GM12878 (cell line): ENCODE data around the gene WDFY4. TPM values are rescaled to one million over a fixed set of nuclear protein-coding genes. Genes with fewer than 3 reads are reported as not detected.

ENCODE experiments used
- ATAC-seq: fragments of 200-7000 bp; cut with Tn5 transposase; 3 replicates; pipeline ENCODE4 v1.9.1; 2020; ENCODE audit warnings: mild to moderate bottlenecking, moderate library complexity
- BruUV-seq: library from RNA; stranded (reverse); fragments of 400-500 nt; replicated peaks from 2 replicates; lab custom pipeline; 2021; lab: Mats Ljungman, UMichigan
- CTCF ChIA-PET: fragments of 300-600 bp; sonication (Branson Sonifier 250); formaldehyde crosslinking; extraction: SDS; loops from one replicate; lab custom pipeline; 2021; ENCODE audit warnings: inconsistent platforms; lab: Yijun Ruan, JAX
- POLR2A ChIA-PET: fragments of 350-600 bp; formaldehyde crosslinking; extraction: SDS; loops from one replicate; lab custom pipeline; 2021; ENCODE audit warnings: inconsistent platforms; lab: Charles Lee
- RAD21 ChIA-PET: fragments of 300-600 bp; sonication (Branson Sonifier 250); formaldehyde crosslinking; loops from one replicate; lab custom pipeline; 2023; ENCODE audit warnings: antibody characterized with exemption; ENCODE audit not compliant: unreplicated experiment; lab: Charles Lee
- SMC1A ChIA-PET: fragments of 300-600 bp; sonication (Branson Sonifier 250); formaldehyde crosslinking; loops from one replicate; lab custom pipeline; 2023; ENCODE audit not compliant: unreplicated experiment, uncharacterized antibody; lab: Charles Lee
- DNase-seq: peaks from one replicate; pipeline ENCODE4 v3.0.0-alpha.2; 2011; ENCODE audit warnings: low read depth, low spot score
- FAIRE-seq: peaks from 3 replicates; lab custom pipeline; 2011; peaks lifted over from hg19 to GRCh38; lab: Jason Lieb, UNC
- H2AFZ ChIP-seq: 2 replicates; pipeline ENCODE4 v1.6.0; 2011; ENCODE audit warnings: low read depth, low read length, control low read depth; ENCODE audit not compliant: control insufficient read depth
- H3K27ac ChIP-seq: 2 replicates; pipeline ENCODE4 v1.5.1; 2011; ENCODE audit warnings: control low read depth; ENCODE audit not compliant: control insufficient read depth, insufficient read depth
- H3K27me3 ChIP-seq, 2 experiments: replicated peaks in 1 of 2; 2 replicates each; pipeline versions ENCODE4 v1.6.0 to v1.6.1; 2011; ENCODE audit warnings: low read length in 1 of 2; ENCODE audit not compliant: control insufficient read depth in 2 of 2, insufficient read depth in 2 of 2
- H3K36me3 ChIP-seq, 2 experiments: 2 replicates each; pipeline ENCODE4 v1.5.1; 2011; ENCODE audit warnings: low read length in 1 of 2; ENCODE audit not compliant: control insufficient read depth in 2 of 2, insufficient read depth in 2 of 2
- H3K4me1 ChIP-seq: 2 replicates; pipeline ENCODE4 v1.6.1; 2011; ENCODE audit warnings: mild to moderate bottlenecking, low read length, moderate library complexity, mixed read lengths; ENCODE audit not compliant: control insufficient read depth, insufficient read depth
- H3K4me2 ChIP-seq: 2 replicates; pipeline ENCODE4 v1.6.0; 2011; ENCODE audit warnings: control low read depth; ENCODE audit not compliant: control insufficient read depth, insufficient read depth
- H3K4me3 ChIP-seq: fragments of 200-600 bp; sonication (generic); 2 replicates; pipeline ENCODE4 v1.5.1; 2016
- H3K79me2 ChIP-seq: 2 replicates; pipeline ENCODE4 v1.6.0; 2011; ENCODE audit warnings: low read length; ENCODE audit not compliant: control insufficient read depth, insufficient read depth
- H3K9ac ChIP-seq: 2 replicates; pipeline ENCODE4 v1.8.0; 2011; ENCODE audit warnings: low read length, control low read depth, mixed read lengths; ENCODE audit not compliant: control insufficient read depth, insufficient read depth
- H3K9me3 ChIP-seq: replicated peaks from 3 replicates; pipeline ENCODE4 v1.5.1; 2011; ENCODE audit warnings: mild to moderate bottlenecking, low read length; ENCODE audit not compliant: control insufficient read depth, insufficient read depth
- H4K20me1 ChIP-seq: 2 replicates; pipeline ENCODE4 v1.6.0; 2011; ENCODE audit not compliant: control insufficient read depth, insufficient read depth
- BHLHE40 ChIP-seq, 2 experiments: fragments of 450-650 bp in 1 of 2; IDR thresholded peaks; 2 replicates each; pipeline ENCODE4 v1.6.1; 2011 to 2017; ENCODE audit warnings: low read depth in 2 of 2, borderline replicate concordance in 1 of 2, improper control_type of control experiment in 1 of 2, low read length in 1 of 2, mild to moderate bottlenecking in 1 of 2
- CEBPZ ChIP-seq: fragments of 150-350 bp; IDR thresholded peaks from 2 replicates; pipeline ENCODE4 v1.6.1; 2016; ENCODE audit warnings: low read depth, low read length
- GATAD2B ChIP-seq: fragments of 450-650 bp; conservative IDR thresholded peaks from 2 replicates; pipeline ENCODE4 v1.6.1; 2017; ENCODE audit warnings: low read depth, mild to moderate bottlenecking, moderate library complexity
- HDAC6 ChIP-seq: fragments of 200-600 bp; sonication (generic); IDR thresholded peaks from one replicate; pipeline ENCODE4 v1.8.0; 2017; ENCODE audit warnings: antibody characterized with exemption; ENCODE audit not compliant: unreplicated experiment
- MYB ChIP-seq: fragments of 150-350 bp; IDR thresholded peaks from 2 replicates; pipeline ENCODE4 v1.6.1; 2014; ENCODE audit warnings: mild to moderate bottlenecking, low read depth, low read length, borderline replicate concordance
- NBN ChIP-seq: fragments of 450-650 bp; IDR thresholded peaks from 2 replicates; pipeline ENCODE4 v1.6.1; 2016
- NFYB ChIP-seq: IDR thresholded peaks from 2 replicates; pipeline ENCODE4 v1.6.1; 2011; ENCODE audit warnings: low read depth, mild to moderate bottlenecking, low read length, improper control_type of control experiment, moderate library complexity; ENCODE audit not compliant: insufficient read depth
- POLR2AphosphoS2 ChIP-seq: IDR thresholded peaks from 2 replicates; pipeline ENCODE4 v1.6.1; 2011; ENCODE audit warnings: low read depth, mild to moderate bottlenecking, low read length, improper control_type of control experiment, moderate library complexity
- RUNX3 ChIP-seq: IDR thresholded peaks from 2 replicates; pipeline ENCODE4 v1.6.1; 2012; ENCODE audit warnings: low read length, inconsistent platforms
- SKIL ChIP-seq: fragments of 450-650 bp; IDR thresholded peaks from 2 replicates; pipeline ENCODE4 v1.6.1; 2017; ENCODE audit warnings: mild to moderate bottlenecking, low read depth, inconsistent platforms; ENCODE audit not compliant: poor library complexity, severe bottlenecking
- TCF12 ChIP-seq: IDR thresholded peaks from 2 replicates; pipeline ENCODE4 v1.6.1; 2011; ENCODE audit warnings: low read depth, mild to moderate bottlenecking, low read length
- TCF3 ChIP-seq: IDR thresholded peaks from 2 replicates; pipeline ENCODE4 v1.6.1; 2012; ENCODE audit warnings: low read depth, mild to moderate bottlenecking, low read length, borderline replicate concordance; ENCODE audit not compliant: insufficient read depth
- ZZZ3 ChIP-seq: IDR thresholded peaks from 2 replicates; pipeline ENCODE4 v1.6.1; 2011; ENCODE audit warnings: low read depth; ENCODE audit not compliant: control insufficient read depth, insufficient read length
- WGBS: methylation state at CpG from one replicate; pipeline ENCODE4 v1.1.6; 2016; ENCODE audit warnings: low lambda C conversion rate; ENCODE audit not compliant: insufficient replicate concordance, insufficient coverage; ENCODE audit errors: missing lambda C conversion rate; 5-methylcytosine and 5-hydroxymethylcytosine counted together
- in situ Hi-C: fragments of 300-500 bp; cut with MboI; formaldehyde crosslinking; loops from 9 replicates; pipeline ENCODE4 v1.14.3; 2018; ENCODE audit warnings: mixed read lengths
- intact Hi-C: fragments of 100-400 bp; cut with micrococcal nuclease; formaldehyde crosslinking; loops from one replicate; pipeline ENCODE4 v1.14.2; 2022; ENCODE audit not compliant: unreplicated experiment
- polyA plus RNA-seq, 11 experiments: library from polyadenylated mRNA; depleted of rRNA in 4 of 11; unstranded in 6 of 11; stranded (reverse) in 5 of 11; fragments of >200 nt; fragmentation: Nextera tagmentation in 4 of 11; fragmentation: Illumina TruSeq in 1 of 11; extraction: Ambion mirVana in 4 of 11; extraction: Trizol in 1 of 11; gene quantifications; 1 replicate in 1 of 11; 2 replicates in 10 of 11; pipeline versions ENCODE4 v1.2.1 to v1.2.3, GENCODE V29; 2011 to 2016; ENCODE audit warnings: inconsistent platforms in 2 of 11, missing spikeins in 2 of 11, low read depth in 1 of 11
- total RNA-seq, 4 experiments: library from RNA; depleted of rRNA in 3 of 4; stranded (reverse); fragments of >200 nt in 3 of 4; fragmentation: Illumina TruSeq in 1 of 4; extraction: Trizol in 1 of 4; gene quantifications; 2 replicates each; pipeline versions ENCODE4 v1.2.1 to v1.2.3, GENCODE V29; 2013 to 2021
- TF ChIP-seq, protein P1 (sequence below): IDR thresholded peaks from 2 replicates; pipeline ENCODE4 v1.6.1; 2011; ENCODE audit warnings: mild to moderate bottlenecking, low read depth, low read length, moderate library complexity; ENCODE audit not compliant: insufficient replicate concordance
- TF ChIP-seq, protein P2 (sequence below): IDR thresholded peaks from 2 replicates; pipeline ENCODE4 v1.6.1; 2011; ENCODE audit warnings: borderline replicate concordance, low read depth, mild to moderate bottlenecking, moderate library complexity, mixed read lengths, low read length; ENCODE audit not compliant: insufficient read depth; ENCODE audit errors: extremely low read length

WDFY4 gene
- total and polyA plus RNA-seq, 10 of the 15 experiments (the other 5 are each of a cell fraction or from before 2014, with no cell fraction given) = 13.5 to 132 (median 47.3) TPM

DNA sequence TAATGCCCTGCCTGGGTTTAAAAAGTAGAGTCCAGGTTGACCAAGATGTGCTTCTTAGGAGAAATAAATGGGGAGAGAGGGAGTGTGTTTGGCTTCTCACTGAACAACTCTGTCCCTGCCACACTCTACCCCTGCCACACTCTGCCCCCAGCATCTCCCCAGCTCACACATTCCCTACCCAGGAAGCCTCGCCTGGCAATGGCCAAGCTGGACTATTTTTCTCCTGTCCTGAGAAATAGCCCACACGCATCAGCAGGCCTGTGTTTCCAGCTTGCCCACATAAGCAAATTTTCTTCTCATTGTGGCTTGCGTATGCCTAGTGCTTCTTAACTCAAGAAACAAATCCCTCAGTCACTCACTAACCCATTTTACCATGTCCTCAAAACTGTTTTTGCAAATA, 253.1 kb downstream of the WDFY4 start (continued):
- TF ChIP-seq SKIL (no peak), NFYB (no peak)

DNA sequence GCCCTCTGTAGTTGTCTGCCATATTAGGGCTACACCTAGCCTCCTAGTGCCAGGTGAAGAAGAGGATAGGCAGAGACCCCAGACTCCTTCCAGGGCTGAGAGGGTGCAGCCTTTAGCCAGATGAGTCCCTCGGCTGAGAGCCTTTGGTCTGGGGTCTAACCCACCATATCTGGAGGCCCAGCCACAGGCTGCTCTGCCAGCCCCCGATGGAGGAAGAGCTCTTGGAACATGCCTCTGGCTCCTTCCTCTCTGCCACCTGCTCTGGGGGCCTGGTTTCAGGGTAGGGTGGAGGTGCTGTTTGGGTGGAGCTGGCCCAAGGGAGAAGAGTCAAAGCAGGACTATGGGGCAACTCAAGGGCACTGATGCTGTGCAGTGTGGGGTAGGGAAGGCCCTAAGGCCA, 253.6 kb downstream of the WDFY4 start:
- H3K27ac ChIP-seq = no peak overlapping the region
- 83% methylated on average over 2 of the region's 2 CpGs for WGBS
- peaks cover 4 to 7% of the 10 kb centered on the region in 2 experiments; a peak in 3 of 4 replicates for H3K36me3 ChIP-seq
- DNase-seq (no peak), FAIRE-seq (no peak), ATAC-seq (no peak)
- ChIA-PET CTCF (interaction anchor here (0.6 to 2.6 kb wide), 2 partner anchors 281 to 540 kb away, joined by 4 to 11 read pairs; no protein-coding TSS in a partner anchor), RAD21 (interaction anchor here (1.3 kb wide), 1 partner anchor 281 kb away, joined by 3 read pairs; no protein-coding TSS in a partner anchor), POLR2A (no interaction called here), SMC1A (interaction anchor here (0.7 to 1.1 kb wide), 2 partner anchors 108 to 278 kb away, joined by 3 read pairs; no protein-coding TSS in a partner anchor)
- no peak overlapping the region for H3K4me3 ChIP-seq
- no peaks in the 10 kb centered on the region for H3K4me1 ChIP-seq
- H2AFZ ChIP-seq = no peak overlapping the region
- H3K9ac ChIP-seq = no peak overlapping the region
- no peaks in the 10 kb centered on the region for H3K79me2 ChIP-seq
- in situ Hi-C loops (no loop called here), intact Hi-C loops (no loop called here)
- H4K20me1 ChIP-seq = no peaks in the 10 kb centered on the region
- no TSS peak for BruUV-seq
- H3K27me3 ChIP-seq = no peaks in the 10 kb centered on the region
- H3K4me2 ChIP-seq = no peak overlapping the region
- H3K9me3 ChIP-seq = no peaks in the 10 kb centered on the region
- TF ChIP-seq MYB (no peak), HDAC6 (no peak), NBN (no peak), CEBPZ (no peak), GATAD2B (no peak), RUNX3 (no peak), TCF3 (no peak), BHLHE40 (IDR thresholded peaks at IDR 0.05; ENCODE audit: borderline replicate concordance in 1 of 2, low read depth in 2 of 2, low read length in 1 of 2) (no peak), POLR2AphosphoS2 (no peak), ZZZ3 (no peak), TCF12 (no peak)
- TF ChIP-seq, protein P1, sequence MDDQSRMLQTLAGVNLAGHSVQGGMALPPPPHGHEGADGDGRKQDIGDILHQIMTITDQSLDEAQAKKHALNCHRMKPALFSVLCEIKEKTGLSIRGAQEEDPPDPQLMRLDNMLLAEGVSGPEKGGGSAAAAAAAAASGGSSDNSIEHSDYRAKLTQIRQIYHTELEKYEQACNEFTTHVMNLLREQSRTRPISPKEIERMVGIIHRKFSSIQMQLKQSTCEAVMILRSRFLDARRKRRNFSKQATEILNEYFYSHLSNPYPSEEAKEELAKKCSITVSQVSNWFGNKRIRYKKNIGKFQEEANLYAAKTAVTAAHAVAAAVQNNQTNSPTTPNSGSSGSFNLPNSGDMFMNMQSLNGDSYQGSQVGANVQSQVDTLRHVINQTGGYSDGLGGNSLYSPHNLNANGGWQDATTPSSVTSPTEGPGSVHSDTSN = no peak
- TF ChIP-seq, protein P2, sequence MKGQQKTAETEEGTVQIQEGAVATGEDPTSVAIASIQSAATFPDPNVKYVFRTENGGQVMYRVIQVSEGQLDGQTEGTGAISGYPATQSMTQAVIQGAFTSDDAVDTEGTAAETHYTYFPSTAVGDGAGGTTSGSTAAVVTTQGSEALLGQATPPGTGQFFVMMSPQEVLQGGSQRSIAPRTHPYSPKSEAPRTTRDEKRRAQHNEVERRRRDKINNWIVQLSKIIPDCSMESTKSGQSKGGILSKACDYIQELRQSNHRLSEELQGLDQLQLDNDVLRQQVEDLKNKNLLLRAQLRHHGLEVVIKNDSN = no peak
